ENCODE measurements around the gene FAM83E.
"Not testable (repeated sequence)": the region's sequence is repeated elsewhere in the genome, so short reads cannot be mapped to it uniquely, and the experiment has no call there.

The FAM83E gene

DNA sequence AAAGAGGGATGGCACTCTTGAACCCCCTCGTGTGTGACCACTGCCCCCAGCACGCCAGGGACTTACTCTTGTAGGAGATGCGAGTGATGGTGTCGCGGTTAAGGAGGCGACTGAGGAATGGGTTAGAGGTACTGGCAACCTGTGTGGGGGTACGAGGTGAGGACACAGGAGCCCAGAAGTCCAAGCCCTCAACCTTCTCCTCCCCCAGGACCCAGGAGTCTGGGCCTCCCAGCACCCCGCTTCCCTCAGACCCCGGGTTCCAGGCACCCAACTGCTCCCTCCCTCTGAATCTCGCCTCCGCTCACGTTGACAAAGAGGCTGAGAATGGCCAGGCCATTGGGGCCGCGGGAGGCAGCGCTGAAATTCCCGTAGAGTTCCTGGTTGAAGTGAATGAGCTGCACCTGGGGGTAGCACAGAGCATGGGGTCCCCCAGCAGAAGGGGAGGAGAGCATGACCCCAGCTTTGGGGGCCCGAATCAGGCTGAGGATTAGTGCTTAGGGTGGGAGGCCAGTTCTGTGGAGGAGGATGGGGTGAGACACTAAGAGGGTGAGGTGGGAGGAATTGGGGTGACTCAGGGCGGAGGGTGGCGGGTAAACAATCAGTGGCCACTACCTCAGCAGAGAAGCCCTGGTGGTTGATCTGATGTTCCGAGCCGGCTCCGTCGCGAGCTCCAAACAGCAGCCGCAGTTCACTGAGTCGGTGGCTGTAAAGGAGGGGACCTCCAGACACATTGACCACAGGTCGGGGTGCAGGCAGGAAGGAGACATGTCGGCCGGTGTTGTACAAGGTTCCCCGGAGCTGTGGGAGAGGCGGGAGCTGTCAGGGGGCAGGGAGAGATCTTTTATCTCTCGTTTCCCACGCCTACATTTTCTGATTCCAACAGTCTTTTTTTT, 24.9 kb upstream of the FAM83E start:
- DNase-seq, result no peak

DNA sequence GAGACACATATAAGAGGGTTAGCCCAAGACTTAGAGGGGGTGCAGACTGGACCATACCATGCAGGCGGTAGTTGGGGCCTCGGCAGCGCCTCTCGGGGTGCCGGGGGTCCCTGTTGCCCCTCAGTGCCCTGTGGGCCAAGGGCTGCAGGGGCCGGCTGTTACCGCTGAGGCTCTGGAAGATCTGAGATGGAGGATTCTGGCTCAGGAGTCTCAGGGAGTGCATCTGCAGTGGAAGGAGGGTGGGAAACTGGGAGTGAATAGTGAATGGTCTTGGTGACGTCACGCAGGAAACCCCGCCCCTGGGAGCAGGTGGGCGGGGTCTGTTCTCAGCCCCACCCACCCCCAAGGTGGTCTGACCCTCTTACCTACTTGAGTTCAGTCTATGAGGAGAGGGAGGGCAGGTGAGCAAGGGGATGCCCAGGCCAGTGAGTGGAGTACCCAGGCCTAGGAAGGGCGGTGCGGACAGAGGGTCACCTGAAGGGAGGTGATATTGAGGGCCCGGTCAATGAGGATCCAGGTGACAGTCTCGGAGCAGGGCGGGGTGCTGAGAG, 24.0 kb upstream of the FAM83E start:
- no peak for DNase-seq

DNA sequence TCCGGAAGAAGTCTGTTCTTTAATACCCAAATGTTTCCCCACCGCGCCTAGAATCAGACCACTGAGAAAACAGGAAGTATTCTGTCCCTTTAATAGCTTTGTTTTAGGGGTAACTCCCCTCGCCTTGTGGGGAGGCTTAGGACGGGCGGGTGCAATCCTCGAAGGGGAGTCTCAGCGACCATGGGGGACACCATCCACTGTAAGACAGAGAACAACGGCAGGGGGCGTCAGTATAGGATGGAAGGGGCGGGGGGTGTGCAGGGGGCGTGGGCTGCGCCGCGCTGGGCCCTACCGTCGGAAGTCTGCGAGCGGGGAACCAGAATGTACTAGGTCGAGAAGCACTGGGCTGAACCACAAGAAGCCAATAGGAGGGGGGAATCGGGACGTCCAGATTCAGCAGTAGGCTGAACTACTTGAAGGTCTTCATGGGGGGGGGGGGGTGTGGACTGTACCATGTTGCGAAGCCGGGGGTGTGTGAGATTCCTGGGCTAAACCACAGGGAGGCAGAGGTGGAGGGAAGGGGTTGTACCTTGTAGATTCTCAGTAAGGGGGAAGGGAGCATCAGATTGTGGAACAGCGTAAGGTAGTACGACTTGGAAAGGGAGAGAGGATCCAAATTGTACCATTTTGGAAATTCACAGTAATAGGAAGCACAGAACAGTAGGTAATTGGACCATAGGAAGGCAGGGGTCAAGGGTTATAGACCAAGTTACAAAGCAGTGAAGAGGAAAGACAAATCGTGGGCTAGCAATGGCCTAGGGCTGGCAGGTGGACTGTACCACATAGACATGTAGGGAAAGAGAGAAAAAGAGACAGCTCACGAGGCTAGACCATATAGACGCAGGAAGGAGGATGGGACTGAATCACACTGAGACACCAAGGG, 23.3 kb upstream of the FAM83E start:
- DNase-seq, result peak; percentile 94

- peak; percentile 100 for DNase-seq
These were observed 22.6 kb upstream of the FAM83E start for GRCh38 chr19:48637449-48637947.

DNA sequence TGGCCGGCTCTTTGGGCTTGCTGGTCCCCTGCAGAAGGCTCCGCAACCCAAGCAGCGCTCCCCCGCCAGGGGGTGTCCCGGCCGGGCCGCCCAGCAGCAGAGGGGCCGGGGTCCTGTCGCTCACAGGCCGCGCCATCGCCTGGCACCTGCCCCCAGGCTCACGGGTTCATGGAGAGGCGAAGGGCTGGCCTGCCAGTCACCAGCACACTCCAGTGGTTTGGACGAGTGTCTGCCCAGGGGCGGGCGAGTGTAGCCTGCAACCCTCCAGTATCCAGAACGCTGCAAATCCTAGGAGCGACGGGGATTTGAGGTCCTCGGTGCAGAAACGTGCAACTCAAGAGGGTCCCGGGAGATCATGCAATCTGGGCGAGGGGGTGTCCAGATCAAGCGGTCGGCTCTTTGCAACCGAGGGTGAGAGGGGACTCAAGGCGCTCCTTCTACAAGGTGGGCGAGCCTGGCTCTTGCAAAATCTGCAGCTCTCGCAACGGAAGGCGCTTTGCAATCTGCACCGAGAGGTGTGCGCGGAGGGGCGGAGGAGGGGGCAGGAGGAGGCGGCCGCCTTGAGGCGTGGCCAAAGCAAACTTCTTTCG, 22.1 kb upstream of the FAM83E start, which contains the start of gene DBP:
Gene DBP (minus strand): TSS at position 521 of the 590 bp plus-strand sequence. CDS start 385 bp downstream, at position 136.
- DNase-seq, result peak; percentile 83

GRCh38 chr19:48635966-48636858, 21.3 kb upstream of the FAM83E start:
- peak; percentile 64 for DNase-seq

DNA sequence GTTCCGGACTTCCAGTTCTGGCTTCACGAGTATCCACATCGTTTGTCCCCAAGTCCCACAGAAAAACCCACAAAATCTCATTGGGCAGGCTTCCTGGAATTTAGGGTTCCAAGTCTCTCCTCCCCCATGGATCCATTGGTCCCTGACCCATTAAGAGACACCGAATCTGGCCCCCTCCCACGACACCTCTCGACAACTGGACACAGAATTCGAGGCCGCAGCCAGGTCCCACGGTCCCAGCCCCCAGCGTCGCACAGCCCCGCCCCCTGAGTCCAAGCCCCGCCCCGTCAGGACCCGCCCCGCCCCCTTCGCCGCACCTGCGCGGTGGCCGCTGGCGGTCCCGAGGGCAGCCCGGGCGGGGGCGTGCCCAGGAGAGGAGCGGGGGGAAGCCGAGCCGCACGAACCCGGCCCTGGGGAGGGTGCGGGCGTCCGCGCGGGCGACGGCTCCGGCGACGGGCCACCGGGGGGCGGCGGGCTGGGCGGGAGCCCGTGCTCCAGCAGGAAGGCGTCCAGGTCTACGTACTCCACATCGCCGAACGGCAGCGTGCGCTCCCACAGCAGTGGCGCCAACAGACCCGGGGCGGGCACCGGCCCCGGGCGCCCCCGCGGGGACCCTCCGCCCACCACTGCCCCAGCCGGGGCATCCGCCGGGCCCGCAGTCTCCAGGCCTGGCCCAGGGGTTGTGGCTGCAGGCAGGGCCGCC, 20.5 kb upstream of the FAM83E start:
- peak; percentile 89 for DNase-seq

DNA sequence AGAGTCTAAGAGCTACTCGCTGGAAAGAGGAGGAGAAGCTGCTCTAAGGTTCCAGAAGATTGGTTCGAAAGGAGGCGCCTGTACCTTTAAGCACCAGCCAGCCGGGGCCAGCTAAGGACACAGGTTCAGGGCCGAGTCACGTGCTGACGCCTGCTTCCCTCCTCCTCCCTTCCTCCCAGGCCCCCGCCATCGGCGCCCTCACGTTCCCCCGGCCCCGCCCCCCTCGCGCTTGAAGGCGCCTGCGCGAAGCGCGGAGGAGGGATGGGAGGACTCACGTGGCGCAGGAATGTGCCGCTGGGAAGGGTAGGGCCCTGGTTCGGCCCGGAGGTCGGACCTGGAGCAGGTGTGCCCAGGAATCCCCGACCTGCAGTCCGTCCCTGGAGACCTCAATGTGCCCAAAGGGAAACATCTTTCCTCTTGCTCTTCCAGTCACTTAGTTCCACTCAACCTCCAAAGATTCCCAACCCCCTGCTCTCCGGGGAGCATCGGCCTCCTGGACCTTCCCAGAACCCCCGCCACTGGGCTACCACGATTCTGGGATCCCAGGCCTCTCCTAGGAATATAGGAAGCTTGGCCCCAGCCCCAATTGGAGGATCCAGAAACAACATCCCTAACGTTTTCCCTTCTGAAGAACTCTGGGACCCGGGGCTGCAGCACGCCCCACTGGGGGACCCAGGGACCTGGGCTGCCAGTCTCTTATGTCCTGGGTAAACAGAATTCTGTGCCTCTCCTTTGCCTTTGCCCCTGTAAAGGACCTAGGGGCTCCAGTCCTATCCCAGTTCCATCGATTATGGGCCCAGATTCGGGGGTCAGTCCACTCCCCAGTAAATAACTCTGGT, 19.8 kb upstream of the FAM83E start:
- peak; percentile 99 for DNase-seq

- DNase-seq, result no peak
These were observed 19.1 kb upstream of the FAM83E start for GRCh38 chr19:48634036-48634342.

GRCh38 chr19:48633148-48634035, 18.5 kb upstream of the FAM83E start:
- DNase-seq, result no peak

- DNase-seq, result no peak
These were observed 17.8 kb upstream of the FAM83E start for GRCh38 chr19:48632692-48633147.

- not testable (repeated sequence) for DNase-seq
These were observed 17.4 kb upstream of the FAM83E start for GRCh38 chr19:48632286-48632685.

DNA sequence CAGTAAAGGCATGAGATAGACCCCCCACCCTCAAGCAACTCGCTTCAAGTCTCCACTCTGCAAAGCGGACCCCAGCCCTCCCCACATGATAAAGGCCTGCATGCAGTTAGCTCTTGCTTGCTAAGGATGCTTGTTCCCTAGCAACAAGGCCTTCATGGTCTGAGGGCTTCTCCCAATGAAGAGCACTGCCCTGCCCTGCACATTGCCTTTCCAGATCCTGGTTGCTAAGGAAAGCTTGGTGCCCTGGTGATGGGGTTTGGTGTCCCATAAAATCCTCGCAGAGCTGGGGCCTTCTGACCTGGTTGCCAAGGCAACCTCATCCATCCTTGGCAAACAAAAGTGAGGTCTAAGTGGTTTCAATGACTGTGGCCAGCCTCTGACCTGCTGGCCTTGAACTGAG, 16.3 kb upstream of the FAM83E start:
- no peak for DNase-seq

- no peak for DNase-seq
These were observed 15.6 kb upstream of the FAM83E start for GRCh38 chr19:48630296-48631063.

- DNase-seq, result peak; percentile 97
These were observed 14.9 kb upstream of the FAM83E start for GRCh38 chr19:48629599-48630295.

GRCh38 chr19:48629297-48629598, 14.4 kb upstream of the FAM83E start:
- no peak for DNase-seq

- DNase-seq, result no peak
These were observed 13.8 kb upstream of the FAM83E start for GRCh38 chr19:48628486-48629296.

Measured in NCI-H69 (cell line).